ENCODE data around the gene SMIM10L2A.
"Not testable (repeated sequence)": the region's sequence is repeated elsewhere in the genome, so short reads cannot be mapped to it uniquely, and the experiment has no call there.

SMIM10L2A gene

GRCh38 chrX:135421537-135421931 lies 210 bp upstream of the SMIM10L2A start (continued):
- TF ChIP-seq PATZ1 (tag by site-specific recombination; IDR thresholded peaks at IDR 0.05) (0 out of 2 replicates have a peak, but pooled peaks have one; percentile 20), ZFP69B (tag by site-specific recombination; IDR thresholded peaks at IDR 0.05) (no peak), ZSCAN30 (tag by site-specific recombination; IDR thresholded peaks at IDR 0.05) (peak; percentile 45; the same call in 1 of the 2 replicates), ZBTB17 (tag by site-specific recombination; IDR thresholded peaks at IDR 0.05) (peak; percentile 68)

- H3K4me1 ChIP-seq (ENCODE audit: control insufficient read depth, insufficient read depth, low read length); POLR2A ChIA-PET; H3K27ac ChIP-seq (ENCODE audit: extremely low read depth, low read depth, low read length); CTCF ChIA-PET; H3K9me3 ChIP-seq (ENCODE audit: control insufficient read depth, insufficient read depth, low read depth, low read length); H3K4me3 ChIP-seq (ENCODE audit: low read depth, low read length); H3K36me3 ChIP-seq (ENCODE audit: control insufficient read depth in 2 of 2, insufficient read depth in 1 of 2, low read length in 2 of 2): not testable (repeated sequence)
Observed at GRCh38 chrX:135422810-135423168, 1.0 kb downstream of the SMIM10L2A start.

GRCh38 chrX:135423173-135423864 lies 1.6 kb downstream of the SMIM10L2A start:
- H3K9me3 ChIP-seq (ENCODE audit: control insufficient read depth, insufficient read depth, low read depth, low read length); CTCF ChIA-PET; H3K36me3 ChIP-seq (ENCODE audit: control insufficient read depth in 2 of 2, insufficient read depth in 1 of 2, low read length in 2 of 2); H3K27ac ChIP-seq (ENCODE audit: extremely low read depth, low read depth, low read length); POLR2A ChIA-PET; H3K4me3 ChIP-seq (ENCODE audit: low read depth, low read length); H3K4me1 ChIP-seq (ENCODE audit: control insufficient read depth, insufficient read depth, low read length): not testable (repeated sequence)

- H3K4me3 ChIP-seq (ENCODE audit: low read depth, low read length): no peak overlapping the region
- H3K36me3 ChIP-seq (ENCODE audit: control insufficient read depth in 2 of 2, insufficient read depth in 1 of 2, low read length in 2 of 2): no peaks in the 10 kb centered on the region
- CTCF ChIA-PET: no interaction called here
- POLR2A ChIA-PET: no interaction called here
- H3K27ac ChIP-seq (ENCODE audit: extremely low read depth, low read depth, low read length): no peak overlapping the region
- H3K9me3 ChIP-seq (ENCODE audit: control insufficient read depth, insufficient read depth, low read depth, low read length): no peaks in the 10 kb centered on the region
- no peaks in the 10 kb centered on the region; the same call in 1 of the 2 replicates for H3K4me1 ChIP-seq (ENCODE audit: control insufficient read depth, insufficient read depth, low read length)
- TF ChIP-seq ZBTB44 (tag by site-specific recombination; IDR thresholded peaks at IDR 0.05) (no peak), KLF9 (tag by site-specific recombination; IDR thresholded peaks at IDR 0.05; ENCODE audit: low read depth) (no peak), ZNF175 (tag by site-specific recombination; IDR thresholded peaks at IDR 0.05) (no peak), ZNF433 (tag by site-specific recombination; IDR thresholded peaks at IDR 0.05; ENCODE audit: low read depth) (no peak), PATZ1 (tag by site-specific recombination; IDR thresholded peaks at IDR 0.05) (no peak), INSM2 (tag by site-specific recombination; IDR thresholded peaks at IDR 0.05) (no peak), ZNF596 (tag by site-specific recombination; IDR thresholded peaks at IDR 0.05) (no peak), SCRT1 (tag by site-specific recombination; IDR thresholded peaks at IDR 0.05; ENCODE audit: borderline replicate concordance) (no peak), ZNF707 (tag by site-specific recombination; IDR thresholded peaks at IDR 0.05) (no peak), ZNF302 (tag by site-specific recombination; IDR thresholded peaks at IDR 0.05; ENCODE audit: low read depth) (no peak), ZNF513 (tag by site-specific recombination; IDR thresholded peaks at IDR 0.05) (no peak), ZNF335 (tag by site-specific recombination; conservative IDR thresholded peaks at IDR 0.05) (no peak), ZNF510 (tag by site-specific recombination; IDR thresholded peaks at IDR 0.05; ENCODE audit: insufficient replicate concordance) (no peak)
Observed at GRCh38 chrX:135424469-135424868, 2.7 kb downstream of the SMIM10L2A start.

Measured in HEK293 (cell line).